HCT116 (cell line): ENCODE data around the gene SCGB3A1.

Source experiments
- CEBPB ChIP-seq: IDR thresholded peaks from 2 replicates; pipeline ENCODE4 v1.6.1; 2012; ENCODE audit warnings: low read depth
- EZH2 ChIP-seq: fragments of 200-600 bp; sonication (generic); IDR thresholded peaks from 2 replicates; pipeline ENCODE4 v1.6.1; 2017; ENCODE audit warnings: antibody characterized with exemption, mixed run types
- EZH2phosphoT487 ChIP-seq: fragments of 200-600 bp; IDR thresholded peaks from 2 replicates; pipeline ENCODE4 v1.6.1; 2018; ENCODE audit warnings: antibody characterized with exemption, borderline replicate concordance
- POLR2A ChIP-seq: IDR thresholded peaks from 2 replicates; pipeline ENCODE4 v1.7.0; 2011; ENCODE audit warnings: borderline replicate concordance; ENCODE audit not compliant: insufficient read depth, insufficient read length; ENCODE audit errors: extremely low read depth
- POLR2AphosphoS5 ChIP-seq: IDR thresholded peaks from 2 replicates; pipeline ENCODE4 v1.6.1; 2011; ENCODE audit warnings: mild to moderate bottlenecking, low read depth, low read length, moderate library complexity
- SP1 ChIP-seq: IDR thresholded peaks from 2 replicates; pipeline ENCODE4 v1.6.1; 2012; ENCODE audit warnings: low read depth
- TCF7L2 ChIP-seq: IDR thresholded peaks from 2 replicates; pipeline ENCODE4 v1.7.0; 2011; ENCODE audit warnings: borderline replicate concordance, inconsistent platforms; ENCODE audit not compliant: insufficient read depth, insufficient read length; ENCODE audit errors: extremely low read depth
- YY1 ChIP-seq: IDR thresholded peaks from 2 replicates; pipeline ENCODE4 v1.6.1; 2011; ENCODE audit warnings: low read length, low read depth, moderate library complexity, mild to moderate bottlenecking; ENCODE audit not compliant: insufficient replicate concordance; ENCODE audit errors: extremely low read depth
- ZNF274 ChIP-seq: fragments of 200-500 bp; sonication (Bioruptor generic); IDR thresholded peaks from 2 replicates; pipeline ENCODE4 v1.6.1; 2014; ENCODE audit warnings: mild to moderate bottlenecking, low read depth, low read length, inconsistent platforms
- TF ChIP-seq, protein P1 (sequence below), 3 experiments: fragments of 200-600 bp in 1 of 3; sonication (generic) in 1 of 3; IDR thresholded peaks in 2 of 3; conservative IDR thresholded peaks in 1 of 3; 2 replicates each; pipeline ENCODE4 v1.5.1; 2012 to 2017; ENCODE audit warnings: low read depth in 2 of 3, low read length in 2 of 3, antibody characterized with exemption in 1 of 3, borderline replicate concordance in 1 of 3, control low read depth in 1 of 3, mild to moderate bottlenecking in 1 of 3, mixed read lengths in 1 of 3, mixed run types in 1 of 3, moderate library complexity in 1 of 3; ENCODE audit not compliant: insufficient read depth in 1 of 3
- TF ChIP-seq, protein P2 (sequence below): IDR thresholded peaks from 2 replicates; pipeline ENCODE4 v1.6.1; 2011; ENCODE audit warnings: mild to moderate bottlenecking, low read length, moderate library complexity; ENCODE audit not compliant: insufficient replicate concordance; ENCODE audit errors: extremely low read depth
- TF ChIP-seq, protein P3 (sequence below): IDR thresholded peaks from 2 replicates; pipeline ENCODE4 v1.6.1; 2012; ENCODE audit warnings: low read depth

DNA sequence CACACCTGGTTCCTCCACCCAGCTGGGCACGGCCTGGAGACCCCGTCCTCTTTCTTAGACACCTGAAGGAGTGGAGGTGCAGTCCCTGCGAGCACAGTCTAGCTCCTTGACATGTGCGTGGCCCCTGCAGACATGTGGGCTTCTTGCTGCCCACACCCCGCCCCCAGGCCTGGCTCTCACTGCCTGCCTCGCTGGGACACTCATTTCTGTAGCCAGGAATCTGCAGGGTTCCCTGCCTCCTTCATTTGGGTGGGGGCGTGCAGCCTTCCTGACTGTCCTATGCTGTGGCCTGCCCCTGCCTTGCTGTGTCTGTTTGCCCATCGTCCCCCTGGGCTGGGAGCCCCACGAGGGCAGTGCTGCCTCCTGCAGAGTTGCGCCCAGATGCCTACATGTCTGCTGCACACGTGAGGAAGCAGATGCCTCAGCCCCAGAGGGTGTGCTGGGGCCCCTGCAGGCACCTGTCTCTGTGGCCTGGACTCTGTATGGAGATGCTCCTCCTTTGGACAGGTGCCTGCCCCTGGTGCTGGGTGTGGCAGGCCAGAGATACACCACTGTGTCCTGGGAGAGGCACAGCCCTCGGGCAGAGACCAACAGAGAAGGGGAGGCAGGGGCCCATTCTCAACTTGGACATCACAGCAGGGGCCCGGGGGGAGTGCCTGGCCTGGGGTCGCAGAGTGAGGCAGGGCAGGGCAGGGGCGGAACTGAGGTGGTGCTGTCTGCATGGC is 35.5 kb upstream of the SCGB3A1 start:
- TF ChIP-seq, protein P1, sequence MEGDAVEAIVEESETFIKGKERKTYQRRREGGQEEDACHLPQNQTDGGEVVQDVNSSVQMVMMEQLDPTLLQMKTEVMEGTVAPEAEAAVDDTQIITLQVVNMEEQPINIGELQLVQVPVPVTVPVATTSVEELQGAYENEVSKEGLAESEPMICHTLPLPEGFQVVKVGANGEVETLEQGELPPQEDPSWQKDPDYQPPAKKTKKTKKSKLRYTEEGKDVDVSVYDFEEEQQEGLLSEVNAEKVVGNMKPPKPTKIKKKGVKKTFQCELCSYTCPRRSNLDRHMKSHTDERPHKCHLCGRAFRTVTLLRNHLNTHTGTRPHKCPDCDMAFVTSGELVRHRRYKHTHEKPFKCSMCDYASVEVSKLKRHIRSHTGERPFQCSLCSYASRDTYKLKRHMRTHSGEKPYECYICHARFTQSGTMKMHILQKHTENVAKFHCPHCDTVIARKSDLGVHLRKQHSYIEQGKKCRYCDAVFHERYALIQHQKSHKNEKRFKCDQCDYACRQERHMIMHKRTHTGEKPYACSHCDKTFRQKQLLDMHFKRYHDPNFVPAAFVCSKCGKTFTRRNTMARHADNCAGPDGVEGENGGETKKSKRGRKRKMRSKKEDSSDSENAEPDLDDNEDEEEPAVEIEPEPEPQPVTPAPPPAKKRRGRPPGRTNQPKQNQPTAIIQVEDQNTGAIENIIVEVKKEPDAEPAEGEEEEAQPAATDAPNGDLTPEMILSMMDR (IDR thresholded peaks at IDR 0.05 in 2 of 3, conservative IDR thresholded peaks at IDR 0.05 in 1 of 3; ENCODE audit: borderline replicate concordance in 1 of 3, insufficient read depth in 1 of 3, low read depth in 2 of 3, low read length in 2 of 3), result no peak
- TF ChIP-seq EZH2 (no peak), ZNF274 (no peak), POLR2AphosphoS5 (no peak), EZH2phosphoT487 (no peak), POLR2A (no peak), SP1 (no peak), CEBPB (no peak), TCF7L2 (no peak), YY1 (no peak)
- TF ChIP-seq, protein P2, sequence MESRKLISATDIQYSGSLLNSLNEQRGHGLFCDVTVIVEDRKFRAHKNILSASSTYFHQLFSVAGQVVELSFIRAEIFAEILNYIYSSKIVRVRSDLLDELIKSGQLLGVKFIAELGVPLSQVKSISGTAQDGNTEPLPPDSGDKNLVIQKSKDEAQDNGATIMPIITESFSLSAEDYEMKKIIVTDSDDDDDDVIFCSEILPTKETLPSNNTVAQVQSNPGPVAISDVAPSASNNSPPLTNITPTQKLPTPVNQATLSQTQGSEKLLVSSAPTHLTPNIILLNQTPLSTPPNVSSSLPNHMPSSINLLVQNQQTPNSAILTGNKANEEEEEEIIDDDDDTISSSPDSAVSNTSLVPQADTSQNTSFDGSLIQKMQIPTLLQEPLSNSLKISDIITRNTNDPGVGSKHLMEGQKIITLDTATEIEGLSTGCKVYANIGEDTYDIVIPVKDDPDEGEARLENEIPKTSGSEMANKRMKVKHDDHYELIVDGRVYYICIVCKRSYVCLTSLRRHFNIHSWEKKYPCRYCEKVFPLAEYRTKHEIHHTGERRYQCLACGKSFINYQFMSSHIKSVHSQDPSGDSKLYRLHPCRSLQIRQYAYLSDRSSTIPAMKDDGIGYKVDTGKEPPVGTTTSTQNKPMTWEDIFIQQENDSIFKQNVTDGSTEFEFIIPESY, result no peak
- TF ChIP-seq, protein P3, sequence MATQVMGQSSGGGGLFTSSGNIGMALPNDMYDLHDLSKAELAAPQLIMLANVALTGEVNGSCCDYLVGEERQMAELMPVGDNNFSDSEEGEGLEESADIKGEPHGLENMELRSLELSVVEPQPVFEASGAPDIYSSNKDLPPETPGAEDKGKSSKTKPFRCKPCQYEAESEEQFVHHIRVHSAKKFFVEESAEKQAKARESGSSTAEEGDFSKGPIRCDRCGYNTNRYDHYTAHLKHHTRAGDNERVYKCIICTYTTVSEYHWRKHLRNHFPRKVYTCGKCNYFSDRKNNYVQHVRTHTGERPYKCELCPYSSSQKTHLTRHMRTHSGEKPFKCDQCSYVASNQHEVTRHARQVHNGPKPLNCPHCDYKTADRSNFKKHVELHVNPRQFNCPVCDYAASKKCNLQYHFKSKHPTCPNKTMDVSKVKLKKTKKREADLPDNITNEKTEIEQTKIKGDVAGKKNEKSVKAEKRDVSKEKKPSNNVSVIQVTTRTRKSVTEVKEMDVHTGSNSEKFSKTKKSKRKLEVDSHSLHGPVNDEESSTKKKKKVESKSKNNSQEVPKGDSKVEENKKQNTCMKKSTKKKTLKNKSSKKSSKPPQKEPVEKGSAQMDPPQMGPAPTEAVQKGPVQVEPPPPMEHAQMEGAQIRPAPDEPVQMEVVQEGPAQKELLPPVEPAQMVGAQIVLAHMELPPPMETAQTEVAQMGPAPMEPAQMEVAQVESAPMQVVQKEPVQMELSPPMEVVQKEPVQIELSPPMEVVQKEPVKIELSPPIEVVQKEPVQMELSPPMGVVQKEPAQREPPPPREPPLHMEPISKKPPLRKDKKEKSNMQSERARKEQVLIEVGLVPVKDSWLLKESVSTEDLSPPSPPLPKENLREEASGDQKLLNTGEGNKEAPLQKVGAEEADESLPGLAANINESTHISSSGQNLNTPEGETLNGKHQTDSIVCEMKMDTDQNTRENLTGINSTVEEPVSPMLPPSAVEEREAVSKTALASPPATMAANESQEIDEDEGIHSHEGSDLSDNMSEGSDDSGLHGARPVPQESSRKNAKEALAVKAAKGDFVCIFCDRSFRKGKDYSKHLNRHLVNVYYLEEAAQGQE, result no peak
